ENCODE measurements around the gene PGR. TPM values are rescaled to one million over a fixed set of nuclear protein-coding genes. Genes with fewer than 3 reads are reported as not detected.

The PGR gene
- total RNA-seq, 2 donors from 2014 or later = 22.4 to 25.2 TPM

DNA sequence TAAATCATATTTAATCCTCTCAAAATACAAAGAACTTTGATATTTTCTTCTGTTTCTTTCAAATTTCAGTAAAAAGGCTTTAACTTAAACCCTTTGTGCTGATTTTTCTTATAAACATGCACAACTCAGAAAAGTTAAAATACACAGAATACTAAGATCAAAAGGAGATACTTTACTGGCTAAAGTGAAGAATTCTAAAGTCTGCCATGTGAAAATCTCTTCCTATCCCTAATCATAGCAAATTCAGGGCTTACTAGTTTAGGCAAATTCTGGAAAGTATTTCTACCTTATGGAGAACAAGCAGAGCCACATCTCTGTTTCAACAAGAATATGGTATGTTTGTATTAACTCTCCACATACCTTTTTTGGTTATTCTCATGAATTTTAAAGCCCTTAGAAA is 96.6 kb downstream of the PGR start:
- no peak for ATAC-seq (ENCODE audit: insufficient number of reproducible peaks, low FRiP score, low read depth)
- Histone ChIP-seq H3K27ac (peak overlapping the region in 1 of 2 donors; percentile 55), H3K9me3 (no peaks in the 10 kb centered on the region), H3K4me3 (no peak overlapping the region), H3K27me3 (replicated peaks; ENCODE audit: insufficient read depth) (no peaks in the 10 kb centered on the region), H3K36me3 (no peaks in the 10 kb centered on the region), H3K4me1 (ENCODE audit: control insufficient read depth in 1 of 2, low read depth in 2 of 2) (peaks cover 8 to 39% of the 10 kb centered on the region in 2 donors)
- DNase-seq (ENCODE audit: low spot score) = no peak
- TF ChIP-seq, protein P1, sequence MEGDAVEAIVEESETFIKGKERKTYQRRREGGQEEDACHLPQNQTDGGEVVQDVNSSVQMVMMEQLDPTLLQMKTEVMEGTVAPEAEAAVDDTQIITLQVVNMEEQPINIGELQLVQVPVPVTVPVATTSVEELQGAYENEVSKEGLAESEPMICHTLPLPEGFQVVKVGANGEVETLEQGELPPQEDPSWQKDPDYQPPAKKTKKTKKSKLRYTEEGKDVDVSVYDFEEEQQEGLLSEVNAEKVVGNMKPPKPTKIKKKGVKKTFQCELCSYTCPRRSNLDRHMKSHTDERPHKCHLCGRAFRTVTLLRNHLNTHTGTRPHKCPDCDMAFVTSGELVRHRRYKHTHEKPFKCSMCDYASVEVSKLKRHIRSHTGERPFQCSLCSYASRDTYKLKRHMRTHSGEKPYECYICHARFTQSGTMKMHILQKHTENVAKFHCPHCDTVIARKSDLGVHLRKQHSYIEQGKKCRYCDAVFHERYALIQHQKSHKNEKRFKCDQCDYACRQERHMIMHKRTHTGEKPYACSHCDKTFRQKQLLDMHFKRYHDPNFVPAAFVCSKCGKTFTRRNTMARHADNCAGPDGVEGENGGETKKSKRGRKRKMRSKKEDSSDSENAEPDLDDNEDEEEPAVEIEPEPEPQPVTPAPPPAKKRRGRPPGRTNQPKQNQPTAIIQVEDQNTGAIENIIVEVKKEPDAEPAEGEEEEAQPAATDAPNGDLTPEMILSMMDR (IDR thresholded peaks at IDR 0.05) = no peak

DNA sequence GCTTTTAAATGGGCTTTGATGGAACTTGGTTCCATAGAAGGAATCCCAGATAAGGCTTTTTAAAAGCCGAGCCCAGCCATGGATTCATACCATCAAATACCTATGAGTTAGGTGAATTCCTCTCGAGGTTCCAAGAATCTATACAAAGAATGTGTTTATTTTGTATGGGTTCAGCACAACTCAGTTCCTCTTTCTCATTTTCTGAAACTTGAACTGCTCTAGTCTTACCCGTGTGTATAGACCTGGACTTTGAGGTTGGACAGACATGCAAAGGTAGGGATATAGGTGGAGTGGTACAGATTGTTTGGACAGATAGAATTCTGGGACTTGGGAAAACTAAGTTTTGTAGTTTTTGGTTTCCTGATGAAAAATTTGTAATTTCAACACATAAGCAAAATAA is 97.9 kb downstream of the PGR start:
- Histone ChIP-seq H3K27me3 (replicated peaks; ENCODE audit: insufficient read depth) (no peaks in the 10 kb centered on the region), H3K9me3 (no peaks in the 10 kb centered on the region), H3K4me1 (ENCODE audit: control insufficient read depth in 1 of 2, low read depth in 2 of 2) (peaks cover 8 to 33% of the 10 kb centered on the region in 2 donors), H3K4me3 (no peak overlapping the region), H3K36me3 (no peaks in the 10 kb centered on the region), H3K27ac (no peak overlapping the region)
- no peak for DNase-seq (ENCODE audit: low spot score)
- TF ChIP-seq, protein P1 (IDR thresholded peaks at IDR 0.05) = no peak
- ATAC-seq (ENCODE audit: insufficient number of reproducible peaks, low FRiP score, low read depth) = no peak

DNA sequence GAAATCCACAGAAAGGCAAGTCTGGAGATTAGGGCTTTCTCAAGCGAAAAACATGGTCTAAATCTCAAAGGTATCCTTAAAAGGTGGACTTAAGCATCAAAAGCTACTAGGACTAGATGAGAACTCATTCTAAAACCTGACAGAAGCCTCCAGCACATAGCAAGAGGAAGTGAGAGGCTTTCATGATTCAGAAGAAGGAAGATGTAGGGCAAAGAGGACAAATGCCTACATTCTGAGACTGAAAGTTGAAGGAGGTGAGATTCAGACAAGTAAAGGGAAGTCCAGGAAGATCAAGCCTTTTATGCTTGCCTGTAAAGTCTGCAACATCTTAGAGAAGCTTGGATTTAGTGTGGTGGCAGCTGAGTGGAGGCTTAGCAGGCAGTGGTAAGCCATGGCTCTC is 98.9 kb downstream of the PGR start:
- DNase-seq (ENCODE audit: low spot score) (no peak), ATAC-seq (ENCODE audit: insufficient number of reproducible peaks, low FRiP score, low read depth) (no peak)
- Histone ChIP-seq H3K27ac (no peak overlapping the region), H3K27me3 (replicated peaks; ENCODE audit: insufficient read depth) (no peaks in the 10 kb centered on the region), H3K4me1 (ENCODE audit: control insufficient read depth in 1 of 2, low read depth in 2 of 2) (peaks cover 5 to 27% of the 10 kb centered on the region in 2 donors), H3K9me3 (no peaks in the 10 kb centered on the region), H3K36me3 (no peaks in the 10 kb centered on the region), H3K4me3 (no peak overlapping the region)
- TF ChIP-seq, protein P1 (IDR thresholded peaks at IDR 0.05) = no peak

DNA sequence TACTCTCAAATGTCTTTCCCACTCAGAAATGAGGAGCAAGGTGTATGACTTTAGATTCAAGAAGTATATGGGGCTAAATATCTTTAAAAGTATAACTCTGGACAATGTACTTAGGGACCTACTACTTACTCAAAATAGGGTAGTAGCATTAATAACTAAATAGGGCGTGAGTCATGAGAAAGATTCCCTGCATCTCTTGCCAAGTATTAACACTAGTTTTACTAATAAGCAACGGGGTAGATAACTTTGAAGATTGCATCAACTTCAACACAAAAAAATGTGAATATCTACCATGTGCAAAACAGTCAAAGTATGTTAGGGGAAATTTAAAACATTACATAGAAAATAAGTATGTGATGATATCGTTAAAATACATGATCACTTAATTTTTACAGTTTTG is 99.6 kb downstream of the PGR start:
- Histone ChIP-seq H3K4me1 (ENCODE audit: control insufficient read depth in 1 of 2, low read depth in 2 of 2) (peaks cover 1 to 20% of the 10 kb centered on the region in 2 donors), H3K4me3 (no peak overlapping the region), H3K36me3 (no peaks in the 10 kb centered on the region), H3K27ac (no peak overlapping the region), H3K27me3 (replicated peaks; ENCODE audit: insufficient read depth) (no peaks in the 10 kb centered on the region), H3K9me3 (no peaks in the 10 kb centered on the region)
- ATAC-seq (ENCODE audit: insufficient number of reproducible peaks, low FRiP score, low read depth) (no peak), DNase-seq (ENCODE audit: low spot score) (no peak)
- TF ChIP-seq, protein P1 (IDR thresholded peaks at IDR 0.05) = no peak

DNA sequence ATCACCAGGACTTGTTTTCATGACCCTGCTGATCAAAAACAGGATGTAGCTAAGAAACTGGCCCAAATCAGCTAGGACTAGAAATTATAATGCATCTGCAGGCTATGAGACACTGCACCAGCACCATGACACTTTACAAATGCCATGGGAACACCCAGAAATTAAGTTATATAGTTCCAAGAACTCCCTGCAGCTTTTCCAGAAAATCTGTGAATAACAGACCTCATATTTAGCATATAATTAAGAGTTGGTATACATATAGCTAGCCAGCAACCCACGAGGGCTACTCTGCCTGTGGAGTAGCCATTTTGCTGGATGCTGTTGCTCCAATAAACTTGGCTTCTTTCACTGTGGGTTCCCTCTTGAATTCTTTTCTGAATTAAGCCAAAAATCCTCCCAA is 101.0 kb downstream of the PGR start:
- DNase-seq (ENCODE audit: low spot score) = no peak
- ATAC-seq (ENCODE audit: insufficient number of reproducible peaks, low FRiP score, low read depth) = no peak
- H3K36me3 ChIP-seq = no peaks in the 10 kb centered on the region
- no peak overlapping the region for H3K4me3 ChIP-seq
- no peak overlapping the region for H3K27ac ChIP-seq
- no peaks in the 10 kb centered on the region for H3K9me3 ChIP-seq
- H3K4me1 ChIP-seq (ENCODE audit: control insufficient read depth in 1 of 2, low read depth in 2 of 2) = peaks cover 0 to 8% of the 10 kb centered on the region in 2 donors
- TF ChIP-seq, protein P1 (IDR thresholded peaks at IDR 0.05) = no peak
- H3K27me3 ChIP-seq (replicated peaks; ENCODE audit: insufficient read depth) = no peaks in the 10 kb centered on the region

Measured in thoracic aorta (tissue), 2 donors.